HEK293T (cell line): ENCODE measurements around the gene LPIN3.

Experiments
- ARNT ChIP-seq: fragments of 450-650 bp; IDR thresholded peaks from 2 replicates; pipeline ENCODE4 v1.6.1; 2017; ENCODE audit warnings: mild to moderate bottlenecking
- CTBP1 ChIP-seq: fragments of 450-650 bp; IDR thresholded peaks from 2 replicates; pipeline ENCODE4 v1.6.1; 2016; ENCODE audit warnings: borderline replicate concordance
- FOXK2 ChIP-seq: fragments of 450-650 bp; IDR thresholded peaks from 2 replicates; pipeline ENCODE4 v1.6.1; 2016; ENCODE audit warnings: mild to moderate bottlenecking
- L3MBTL2 ChIP-seq: fragments of 450-650 bp; conservative IDR thresholded peaks from 2 replicates; pipeline ENCODE4 v1.6.1; 2016; ENCODE audit warnings: mild to moderate bottlenecking
- PKNOX1 ChIP-seq: fragments of 450-650 bp; IDR thresholded peaks from 2 replicates; pipeline ENCODE4 v1.6.1; 2016
- SUZ12 ChIP-seq: fragments of 450-650 bp; IDR thresholded peaks from 2 replicates; pipeline ENCODE4 v1.6.1; 2016; ENCODE audit warnings: mild to moderate bottlenecking

GRCh38 chr20:41366546-41367392 is 26.1 kb downstream of the LPIN3 start, which contains the start of gene EMILIN3:
- TF ChIP-seq L3MBTL2: no peak
- TF ChIP-seq FOXK2: no peak
- TF ChIP-seq PKNOX1: no peak
- no peak for TF ChIP-seq CTBP1
- no peak for TF ChIP-seq SUZ12
- no peak for TF ChIP-seq ARNT
